ENCODE data around the gene LPP.

DNA sequence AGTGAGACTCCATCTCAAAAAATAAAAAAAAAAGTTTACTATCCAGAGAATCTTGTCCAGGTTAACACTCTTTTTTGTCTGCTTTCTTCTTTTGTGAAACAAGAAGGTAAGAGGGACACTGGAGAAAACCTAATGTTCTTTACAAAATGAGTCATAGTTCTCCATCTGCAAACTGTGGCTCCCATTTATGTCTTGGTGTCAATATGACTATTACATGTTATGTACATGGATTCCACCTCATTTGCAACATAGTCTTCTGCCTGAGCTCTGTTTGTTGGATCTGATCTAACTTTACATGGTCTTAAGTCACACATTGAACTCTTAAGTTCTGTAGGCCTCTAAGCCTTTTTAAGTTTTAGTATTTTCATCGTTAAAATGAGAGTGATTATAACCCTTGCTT, 596.7 kb downstream of the LPP start:
- TF ChIP-seq ZNF30 (CRISPR knock-in tag; IDR thresholded peaks at IDR 0.05) (no peak), ZNF138 (CRISPR knock-in tag; IDR thresholded peaks at IDR 0.05; ENCODE audit: low read depth) (no peak), HNRNPUL1 (IDR thresholded peaks at IDR 0.05; ENCODE audit: low read depth, low read length) (no peak), FOXA1 (IDR thresholded peaks at IDR 0.05) (no peak), FOXA1 (CRISPR knock-in tag; IDR thresholded peaks at IDR 0.05) (no peak), POLR2AphosphoS5 (IDR thresholded peaks at IDR 0.05; ENCODE audit: low read depth, low read length) (no peak), ZFP36L1 (CRISPR knock-in tag; IDR thresholded peaks at IDR 0.05) (no peak), POLR2A (IDR thresholded peaks at IDR 0.05; ENCODE audit: insufficient read depth in 1 of 2, low read depth in 2 of 2, low read length in 2 of 2) (no peak)
- TF ChIP-seq, protein P1, sequence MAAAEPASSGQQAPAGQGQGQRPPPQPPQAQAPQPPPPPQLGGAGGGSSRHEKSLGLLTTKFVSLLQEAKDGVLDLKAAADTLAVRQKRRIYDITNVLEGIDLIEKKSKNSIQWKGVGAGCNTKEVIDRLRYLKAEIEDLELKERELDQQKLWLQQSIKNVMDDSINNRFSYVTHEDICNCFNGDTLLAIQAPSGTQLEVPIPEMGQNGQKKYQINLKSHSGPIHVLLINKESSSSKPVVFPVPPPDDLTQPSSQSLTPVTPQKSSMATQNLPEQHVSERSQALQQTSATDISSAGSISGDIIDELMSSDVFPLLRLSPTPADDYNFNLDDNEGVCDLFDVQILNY (CRISPR knock-in tag; conservative IDR thresholded peaks at IDR 0.05), result no peak
- TF ChIP-seq, protein P2, sequence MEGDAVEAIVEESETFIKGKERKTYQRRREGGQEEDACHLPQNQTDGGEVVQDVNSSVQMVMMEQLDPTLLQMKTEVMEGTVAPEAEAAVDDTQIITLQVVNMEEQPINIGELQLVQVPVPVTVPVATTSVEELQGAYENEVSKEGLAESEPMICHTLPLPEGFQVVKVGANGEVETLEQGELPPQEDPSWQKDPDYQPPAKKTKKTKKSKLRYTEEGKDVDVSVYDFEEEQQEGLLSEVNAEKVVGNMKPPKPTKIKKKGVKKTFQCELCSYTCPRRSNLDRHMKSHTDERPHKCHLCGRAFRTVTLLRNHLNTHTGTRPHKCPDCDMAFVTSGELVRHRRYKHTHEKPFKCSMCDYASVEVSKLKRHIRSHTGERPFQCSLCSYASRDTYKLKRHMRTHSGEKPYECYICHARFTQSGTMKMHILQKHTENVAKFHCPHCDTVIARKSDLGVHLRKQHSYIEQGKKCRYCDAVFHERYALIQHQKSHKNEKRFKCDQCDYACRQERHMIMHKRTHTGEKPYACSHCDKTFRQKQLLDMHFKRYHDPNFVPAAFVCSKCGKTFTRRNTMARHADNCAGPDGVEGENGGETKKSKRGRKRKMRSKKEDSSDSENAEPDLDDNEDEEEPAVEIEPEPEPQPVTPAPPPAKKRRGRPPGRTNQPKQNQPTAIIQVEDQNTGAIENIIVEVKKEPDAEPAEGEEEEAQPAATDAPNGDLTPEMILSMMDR (CRISPR knock-in tag; IDR thresholded peaks at IDR 0.05), result no peak
- TF ChIP-seq, protein P3, sequence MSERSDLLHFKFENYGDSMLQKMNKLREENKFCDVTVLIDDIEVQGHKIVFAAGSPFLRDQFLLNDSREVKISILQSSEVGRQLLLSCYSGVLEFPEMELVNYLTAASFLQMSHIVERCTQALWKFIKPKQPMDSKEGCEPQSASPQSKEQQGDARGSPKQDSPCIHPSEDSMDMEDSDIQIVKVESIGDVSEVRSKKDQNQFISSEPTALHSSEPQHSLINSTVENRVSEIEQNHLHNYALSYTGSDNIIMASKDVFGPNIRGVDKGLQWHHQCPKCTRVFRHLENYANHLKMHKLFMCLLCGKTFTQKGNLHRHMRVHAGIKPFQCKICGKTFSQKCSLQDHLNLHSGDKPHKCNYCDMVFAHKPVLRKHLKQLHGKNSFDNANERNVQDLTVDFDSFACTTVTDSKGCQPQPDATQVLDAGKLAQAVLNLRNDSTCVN (CRISPR knock-in tag; IDR thresholded peaks at IDR 0.05; ENCODE audit: borderline replicate concordance), result no peak
- TF ChIP-seq, protein P4, sequence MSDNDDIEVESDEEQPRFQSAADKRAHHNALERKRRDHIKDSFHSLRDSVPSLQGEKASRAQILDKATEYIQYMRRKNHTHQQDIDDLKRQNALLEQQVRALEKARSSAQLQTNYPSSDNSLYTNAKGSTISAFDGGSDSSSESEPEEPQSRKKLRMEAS (IDR thresholded peaks at IDR 0.05), result no peak
- TF ChIP-seq, protein P5, sequence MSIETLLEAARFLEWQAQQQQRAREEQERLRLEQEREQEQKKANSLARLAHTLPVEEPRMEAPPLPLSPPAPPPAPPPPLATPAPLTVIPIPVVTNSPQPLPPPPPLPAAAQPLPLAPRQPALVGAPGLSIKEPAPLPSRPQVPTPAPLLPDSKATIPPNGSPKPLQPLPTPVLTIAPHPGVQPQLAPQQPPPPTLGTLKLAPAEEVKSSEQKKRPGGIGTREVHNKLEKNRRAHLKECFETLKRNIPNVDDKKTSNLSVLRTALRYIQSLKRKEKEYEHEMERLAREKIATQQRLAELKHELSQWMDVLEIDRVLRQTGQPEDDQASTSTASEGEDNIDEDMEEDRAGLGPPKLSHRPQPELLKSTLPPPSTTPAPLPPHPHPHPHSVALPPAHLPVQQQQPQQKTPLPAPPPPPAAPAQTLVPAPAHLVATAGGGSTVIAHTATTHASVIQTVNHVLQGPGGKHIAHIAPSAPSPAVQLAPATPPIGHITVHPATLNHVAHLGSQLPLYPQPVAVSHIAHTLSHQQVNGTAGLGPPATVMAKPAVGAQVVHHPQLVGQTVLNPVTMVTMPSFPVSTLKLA (IDR thresholded peaks at IDR 0.05), result no peak
